Activated CD4-positive, CD25-positive, alpha-beta regulatory T cell treated with anti-CD3 and anti-CD28 coated beads, Interleukin-2, amount 50 U/mL, for 16 hours (primary cell): ENCODE data around the gene DCAKD.
A peak's percentile ranks its signal among the peaks of the same experiment; 100 is the strongest.

Experiments used
- DNase-seq: peaks from one replicate; pipeline ENCODE4 v3.0.0-alpha.2; 2020; ENCODE audit warnings: low read depth, low spot score

Gene DCAKD

GRCh38 chr17:45031231-45032173 lies 19.9 kb downstream of the DCAKD start:
- DNase-seq: no peak

- DNase-seq: no peak
Measured at GRCh38 chr17:45030733-45031132, 20.7 kb downstream of the DCAKD start.

- no peak for DNase-seq
Measured at GRCh38 chr17:45029758-45030423, 21.5 kb downstream of the DCAKD start.

DNA sequence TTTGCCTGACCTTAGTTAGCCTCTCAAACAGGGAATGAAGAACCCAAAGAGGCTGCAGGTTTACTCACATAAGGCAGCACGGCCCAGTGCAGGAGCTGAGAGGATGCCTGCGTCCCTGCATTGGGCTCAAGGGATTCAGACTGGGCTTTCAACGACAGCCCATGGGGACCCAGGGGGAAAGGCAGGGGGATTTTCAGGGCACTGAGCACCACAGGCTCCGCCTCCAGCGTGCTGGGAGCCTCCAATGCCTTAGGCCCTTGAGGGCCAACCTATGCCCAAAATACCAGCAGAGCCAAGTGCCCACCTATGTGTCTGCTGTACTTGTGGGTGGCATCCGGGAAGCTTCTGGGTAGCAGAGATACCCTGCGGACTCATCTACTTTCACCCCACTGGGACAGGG lies 22.3 kb downstream of the DCAKD start:
- DNase-seq: no peak

GRCh38 chr17:45022655-45023339 lies 28.6 kb downstream of the DCAKD start:
- no peak for DNase-seq

DNA sequence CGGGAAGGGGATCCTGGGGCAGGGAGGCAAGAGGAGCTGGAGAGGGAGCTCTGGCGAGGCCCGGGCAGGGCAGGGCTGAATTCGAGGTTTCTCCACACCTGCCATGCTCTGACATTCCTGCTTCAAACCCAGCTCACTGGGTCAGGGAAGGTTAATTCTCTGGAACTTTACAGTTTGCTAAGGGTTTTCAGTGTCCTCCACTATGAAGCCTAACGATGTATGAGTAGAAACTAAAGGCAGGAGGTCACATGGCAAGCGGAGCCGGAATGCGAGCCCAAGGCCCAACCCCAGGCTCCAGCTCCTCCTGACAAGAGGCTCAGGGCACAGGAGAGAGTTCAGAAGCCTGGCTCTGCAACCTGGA lies 29.2 kb downstream of the DCAKD start:
- no peak for DNase-seq

GRCh38 chr17:45021607-45022287 lies 29.7 kb downstream of the DCAKD start:
- peak; percentile 32 for DNase-seq

DNA sequence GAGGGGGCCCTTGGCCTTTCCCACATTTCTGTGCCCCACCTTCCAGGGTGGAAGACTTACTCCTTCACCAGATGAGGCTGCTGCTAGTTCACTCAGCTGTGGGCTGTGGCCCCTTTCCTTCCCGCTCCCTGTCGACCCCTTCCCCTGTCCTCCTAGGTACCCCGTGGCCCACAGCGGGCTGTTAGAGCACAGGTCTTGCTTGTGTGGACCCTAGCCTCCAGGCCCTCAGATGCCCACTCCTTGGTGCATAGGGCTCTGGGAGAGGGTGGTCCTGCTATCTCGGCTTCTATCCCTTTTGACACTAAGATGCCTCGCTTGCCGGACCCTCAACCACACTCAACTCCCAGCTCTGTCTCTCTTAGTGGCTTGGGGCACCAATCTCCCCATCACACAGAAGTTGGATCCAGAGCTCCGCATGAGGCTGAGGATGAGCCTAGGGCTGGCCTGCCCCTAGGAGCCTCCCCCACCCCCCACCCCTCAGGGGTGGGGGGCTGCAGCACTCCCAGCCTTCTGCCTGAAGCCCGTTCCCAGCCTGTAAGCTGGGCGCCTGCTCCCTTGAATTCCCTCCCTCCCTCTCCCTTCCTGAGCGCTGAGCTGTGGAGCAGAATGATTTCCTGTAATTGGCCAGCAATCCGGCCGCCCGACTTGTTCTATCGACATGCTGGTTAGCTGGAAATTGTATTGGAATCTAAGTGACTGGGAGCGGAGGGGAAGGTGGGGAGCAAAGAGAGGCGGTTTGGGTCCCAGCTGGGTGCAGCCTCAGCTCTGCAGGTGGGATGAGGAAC lies 30.9 kb downstream of the DCAKD start:
- no peak for DNase-seq

GRCh38 chr17:45018848-45019711 lies 32.4 kb downstream of the DCAKD start:
- DNase-seq: no peak

DNA sequence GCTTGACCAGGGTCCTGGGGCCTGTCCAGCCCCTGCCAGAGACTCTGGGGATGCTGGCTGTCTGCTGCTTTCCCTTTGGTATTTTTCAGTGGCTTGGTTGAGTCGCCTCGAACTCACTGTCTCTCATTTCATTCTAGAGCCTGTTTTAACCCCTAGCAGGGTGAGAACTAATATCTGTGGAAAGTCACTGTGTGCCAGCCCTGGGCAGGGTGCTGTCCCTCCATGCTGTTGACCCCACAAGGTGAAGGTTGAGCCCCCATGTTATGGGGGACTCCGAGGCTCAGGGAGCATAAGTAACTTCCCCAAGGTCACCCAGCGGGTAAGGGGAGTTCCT lies 33.0 kb downstream of the DCAKD start:
- DNase-seq: no peak

GRCh38 chr17:45016823-45017222 lies 34.6 kb downstream of the DCAKD start:
- DNase-seq: no peak

DNA sequence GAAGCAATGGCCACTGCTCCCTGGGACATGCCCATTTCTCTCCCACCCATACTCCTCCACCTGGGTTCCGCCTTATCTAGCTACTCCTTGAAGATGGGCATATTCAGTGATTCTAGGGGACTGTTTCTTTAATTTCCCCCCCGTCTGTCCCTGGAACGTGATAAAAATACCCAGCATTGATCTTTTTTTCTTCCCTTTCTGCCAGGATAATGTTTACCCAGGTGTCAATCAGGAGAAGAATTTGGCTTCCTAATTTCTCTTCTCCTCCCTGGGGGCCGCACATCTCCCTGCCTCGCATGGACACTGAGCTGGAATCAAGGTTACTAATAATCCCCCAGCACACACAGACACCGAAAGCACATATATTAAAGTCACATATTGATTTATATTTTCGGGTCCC lies 35.2 kb downstream of the DCAKD start:
- DNase-seq: no peak

DNA sequence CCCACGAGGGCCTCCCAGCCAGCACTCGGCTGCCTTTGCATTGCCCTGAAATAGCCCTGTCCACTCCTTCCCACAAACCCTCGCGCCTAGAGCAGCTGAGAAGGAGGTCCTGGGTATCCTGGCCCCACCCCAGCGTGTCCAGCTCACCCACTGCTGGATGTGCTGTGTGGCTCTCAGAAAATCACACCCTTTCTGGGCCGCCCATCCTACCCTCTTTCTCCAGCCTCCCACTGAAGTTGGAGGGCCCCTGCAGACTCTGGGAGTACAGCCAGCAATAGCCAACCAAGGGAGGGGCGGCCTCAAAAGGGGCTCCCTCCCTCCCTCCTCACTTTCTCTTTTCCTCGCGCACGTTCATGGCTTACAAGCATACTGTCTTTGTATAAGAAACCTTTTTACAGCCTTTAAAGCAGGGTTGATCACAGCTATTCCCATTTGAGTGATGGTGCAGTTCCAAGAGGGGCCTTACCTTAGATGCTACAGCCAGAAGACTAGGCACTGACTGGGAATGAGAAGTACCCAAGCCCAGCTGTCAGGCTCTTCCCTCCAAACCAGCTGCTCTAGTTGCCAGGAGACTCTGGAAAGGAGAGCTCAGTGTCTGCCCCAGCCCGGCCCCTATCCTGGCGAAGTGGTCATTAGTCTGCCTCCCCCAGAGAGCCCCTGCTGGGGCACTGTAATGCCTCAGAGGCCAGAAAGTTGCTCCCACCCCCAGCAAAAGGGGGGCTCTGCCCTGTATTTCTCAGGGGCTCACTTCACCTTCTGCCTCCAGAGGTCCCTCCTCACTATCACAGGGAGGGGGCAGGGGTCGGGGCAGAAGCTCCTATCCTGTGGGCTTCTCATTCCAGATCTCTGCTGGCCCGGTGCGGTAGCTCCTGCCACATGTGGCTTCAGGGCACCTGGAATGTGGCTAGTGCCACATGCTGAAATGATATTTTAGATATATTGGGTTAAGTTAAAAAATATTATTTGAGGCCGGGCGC lies 38.1 kb downstream of the DCAKD start:
- no peak for DNase-seq

GRCh38 chr17:45011767-45012166 lies 39.7 kb downstream of the DCAKD start:
- DNase-seq: no peak

DNA sequence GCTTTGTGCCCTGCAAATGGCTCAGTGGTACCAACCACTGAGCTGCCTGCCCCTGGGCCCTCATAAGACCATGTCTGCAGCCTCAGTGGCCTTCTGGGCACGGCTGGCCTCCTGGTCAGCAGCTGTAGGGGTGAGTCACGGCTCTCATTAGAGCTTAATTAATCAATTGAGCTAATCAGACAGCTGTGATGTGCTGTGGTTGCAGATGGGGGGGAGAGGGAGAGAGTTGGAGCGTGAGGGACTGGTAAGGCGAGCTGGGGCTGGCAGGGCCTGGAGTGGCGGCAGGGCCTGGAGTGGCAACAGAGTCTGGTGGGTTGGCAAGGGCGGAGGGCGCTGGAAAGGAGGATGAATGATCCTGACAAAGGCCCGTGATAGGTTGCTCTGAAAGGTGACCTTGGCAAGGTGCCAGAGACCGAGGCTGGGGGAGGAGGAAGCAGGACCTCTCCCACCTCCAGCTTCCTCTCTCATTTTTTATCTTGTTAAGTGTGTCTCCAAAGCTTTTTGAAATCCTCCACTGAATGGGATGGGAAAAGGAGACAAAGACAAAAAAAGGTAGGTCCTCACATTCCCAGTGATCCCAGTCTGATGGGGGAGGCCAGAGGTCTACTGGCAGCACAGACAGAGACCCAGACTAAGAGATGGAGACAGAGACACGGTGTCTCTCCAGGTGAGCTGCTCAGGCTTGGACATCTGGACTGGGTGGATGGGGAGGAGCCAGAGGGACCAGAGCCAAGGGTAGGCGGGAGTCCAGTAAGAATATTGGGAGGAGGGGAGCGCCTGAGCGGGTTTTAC lies 41.6 kb downstream of the DCAKD start:
- DNase-seq: no peak

- no peak for DNase-seq
Measured at GRCh38 chr17:45008216-45008615, 43.2 kb downstream of the DCAKD start.

- no peak for DNase-seq
Measured at GRCh38 chr17:45006927-45007461, 44.4 kb downstream of the DCAKD start.

GRCh38 chr17:45005700-45006099 lies 45.7 kb downstream of the DCAKD start:
- DNase-seq: no peak
